Measurements from ENCODE around the gene FUT3.

The FUT3 gene

DNA sequence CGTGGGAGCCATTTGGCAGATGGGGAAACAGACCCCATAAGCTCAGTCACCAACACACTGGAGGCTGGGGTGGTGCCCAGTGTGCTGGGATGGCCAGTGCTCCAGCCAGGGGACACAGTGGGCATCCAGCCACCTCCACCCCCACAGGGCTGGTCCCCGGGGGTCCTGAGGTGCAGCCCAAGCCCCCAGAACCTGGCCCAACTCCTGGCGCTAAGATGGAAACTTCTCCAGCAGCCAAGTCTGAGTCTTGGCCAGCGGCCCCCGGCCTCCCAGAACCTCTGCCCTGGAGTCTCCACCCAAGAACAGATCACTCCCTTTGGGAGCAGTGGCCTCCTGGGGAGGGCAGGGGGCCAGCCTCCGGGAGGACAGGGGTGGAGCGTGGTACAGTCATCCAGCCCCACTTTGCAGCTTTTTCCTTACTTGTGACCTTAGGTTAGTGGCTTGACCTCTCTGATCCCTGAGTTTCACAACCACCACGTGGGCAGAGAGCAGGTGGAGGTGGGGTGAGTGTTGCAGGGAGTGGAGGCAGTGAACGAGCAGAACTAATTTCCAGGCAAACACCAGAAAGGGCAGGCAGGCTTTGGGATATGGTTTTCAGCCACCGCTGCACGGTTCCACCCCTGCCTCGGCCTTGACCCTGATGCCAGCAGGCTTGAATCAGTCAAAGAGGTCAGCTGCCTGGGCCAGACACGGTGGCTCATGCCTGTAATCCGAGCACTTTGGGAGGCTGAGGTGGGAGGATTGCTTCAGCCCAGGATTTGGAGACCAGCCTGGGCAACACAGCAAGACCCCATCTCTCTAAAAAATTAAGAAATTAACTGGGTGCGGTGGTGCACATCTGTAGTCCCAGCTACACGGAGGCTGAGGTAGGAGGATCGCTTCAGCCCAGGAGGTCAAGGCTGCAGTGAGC, 50.6 kb downstream of the FUT3 start:
- Histone ChIP-seq H3K36me3 (ENCODE audit: control insufficient read depth, insufficient read depth, low read length) (no peaks in the 10 kb centered on the region), H3K27me3 (ENCODE audit: control insufficient read depth, insufficient read depth, low read length, poor library complexity, severe bottlenecking) (peaks cover 20% of the 10 kb centered on the region), H3K27ac (ENCODE audit: insufficient read depth, low read depth, low read length, poor library complexity, severe bottlenecking) (no peak overlapping the region), H3K9me3 (ENCODE audit: control insufficient read depth, low read length) (no peaks in the 10 kb centered on the region), H3K4me3 (ENCODE audit: insufficient read depth, low read depth, low read length) (no peak overlapping the region), H3K4me1 (ENCODE audit: control insufficient read depth, insufficient read depth, low read length) (no peaks in the 10 kb centered on the region)
- WGBS, 2 experiments: 87 to 89% methylated on average over 17 of the region's 17 CpGs

DNA sequence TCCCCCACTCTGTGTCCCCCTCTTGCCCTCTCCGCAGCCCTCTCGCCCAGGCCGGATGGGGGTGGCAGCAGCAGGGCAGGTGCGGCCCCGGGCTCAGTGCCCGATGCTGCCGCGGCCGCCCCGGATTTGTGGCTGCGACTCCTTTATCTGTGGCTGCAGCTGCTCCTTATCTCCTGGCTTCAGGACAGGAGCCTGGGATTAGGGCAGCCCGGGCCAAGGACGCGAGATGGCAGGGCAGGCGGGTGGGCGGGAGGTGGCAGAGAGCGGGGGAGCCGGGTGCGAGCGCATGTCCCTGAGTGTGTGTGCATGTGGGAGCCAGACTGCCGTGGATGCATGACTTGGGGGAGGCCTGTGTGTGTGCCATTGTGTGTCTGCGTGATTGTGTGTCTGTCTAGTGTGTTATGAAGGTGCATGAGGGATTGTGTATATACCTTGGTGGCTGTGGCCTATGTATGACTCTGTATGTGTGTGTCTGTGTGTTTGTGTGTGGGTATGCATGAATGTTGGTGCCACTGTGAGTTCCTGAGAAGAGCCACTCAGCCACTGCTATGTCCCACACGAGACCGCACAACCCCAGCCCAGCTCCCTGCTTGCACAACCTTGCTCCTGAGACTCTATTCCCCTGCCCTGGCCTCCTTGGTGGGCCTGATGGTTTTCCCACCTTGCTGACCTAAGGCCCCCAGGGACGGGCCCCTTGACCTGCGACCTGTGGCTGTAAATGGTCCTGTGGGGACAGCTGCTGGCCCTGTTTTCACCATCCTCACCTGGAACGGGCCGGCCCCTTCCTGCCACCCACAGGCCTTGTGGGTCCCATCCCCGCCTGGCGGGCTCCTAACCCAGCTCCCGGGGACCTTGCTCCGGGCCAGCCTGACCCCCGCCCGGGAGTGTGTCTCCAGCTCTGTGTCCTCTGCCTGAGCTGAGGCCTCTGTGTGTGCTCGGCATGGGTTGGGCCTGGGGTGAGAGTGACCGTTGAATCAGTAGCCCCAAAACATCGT, 51.7 kb downstream of the FUT3 start:
- Histone ChIP-seq H3K4me3 (ENCODE audit: insufficient read depth, low read depth, low read length) (no peak overlapping the region), H3K9me3 (ENCODE audit: control insufficient read depth, low read length) (no peaks in the 10 kb centered on the region), H3K27me3 (ENCODE audit: control insufficient read depth, insufficient read depth, low read length, poor library complexity, severe bottlenecking) (peaks cover 14% of the 10 kb centered on the region), H3K27ac (ENCODE audit: insufficient read depth, low read depth, low read length, poor library complexity, severe bottlenecking) (no peak overlapping the region), H3K36me3 (ENCODE audit: control insufficient read depth, insufficient read depth, low read length) (no peaks in the 10 kb centered on the region), H3K4me1 (ENCODE audit: control insufficient read depth, insufficient read depth, low read length) (no peaks in the 10 kb centered on the region)
- 92 to 93% methylated on average over 37 of the region's 37 CpGs for WGBS, 2 experiments

DNA sequence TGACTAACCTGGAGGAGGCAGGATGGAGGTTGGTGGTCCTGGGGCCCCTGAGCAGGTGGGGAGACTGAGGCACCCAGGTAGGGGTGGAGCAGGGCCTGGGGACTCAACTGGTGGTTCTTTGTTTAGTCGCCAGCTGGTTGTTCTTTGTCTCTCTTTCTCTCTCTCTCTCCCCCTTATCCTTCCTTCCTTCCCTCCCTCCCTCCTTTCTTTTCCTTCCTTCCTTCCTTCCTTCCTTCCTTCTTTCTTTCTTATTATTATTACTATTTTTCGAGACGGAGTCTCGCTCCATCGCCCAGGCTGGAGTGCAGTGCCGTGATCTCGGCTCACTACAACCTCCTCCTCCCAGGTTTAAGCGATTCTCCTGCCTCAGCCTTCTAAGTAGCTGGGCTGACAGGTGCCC, 53.0 kb downstream of the FUT3 start:
- 89 to 94% methylated on average over 8 of the region's 8 CpGs for WGBS, 2 experiments
- H3K4me1 ChIP-seq (ENCODE audit: control insufficient read depth, insufficient read depth, low read length): no peaks in the 10 kb centered on the region
- H3K4me3 ChIP-seq (ENCODE audit: insufficient read depth, low read depth, low read length): no peak overlapping the region
- no peaks in the 10 kb centered on the region for H3K36me3 ChIP-seq (ENCODE audit: control insufficient read depth, insufficient read depth, low read length)
- H3K27ac ChIP-seq (ENCODE audit: insufficient read depth, low read depth, low read length, poor library complexity, severe bottlenecking): no peak overlapping the region
- H3K9me3 ChIP-seq (ENCODE audit: control insufficient read depth, low read length): no peaks in the 10 kb centered on the region
- H3K27me3 ChIP-seq (ENCODE audit: control insufficient read depth, insufficient read depth, low read length, poor library complexity, severe bottlenecking): peaks cover 5% of the 10 kb centered on the region

DNA sequence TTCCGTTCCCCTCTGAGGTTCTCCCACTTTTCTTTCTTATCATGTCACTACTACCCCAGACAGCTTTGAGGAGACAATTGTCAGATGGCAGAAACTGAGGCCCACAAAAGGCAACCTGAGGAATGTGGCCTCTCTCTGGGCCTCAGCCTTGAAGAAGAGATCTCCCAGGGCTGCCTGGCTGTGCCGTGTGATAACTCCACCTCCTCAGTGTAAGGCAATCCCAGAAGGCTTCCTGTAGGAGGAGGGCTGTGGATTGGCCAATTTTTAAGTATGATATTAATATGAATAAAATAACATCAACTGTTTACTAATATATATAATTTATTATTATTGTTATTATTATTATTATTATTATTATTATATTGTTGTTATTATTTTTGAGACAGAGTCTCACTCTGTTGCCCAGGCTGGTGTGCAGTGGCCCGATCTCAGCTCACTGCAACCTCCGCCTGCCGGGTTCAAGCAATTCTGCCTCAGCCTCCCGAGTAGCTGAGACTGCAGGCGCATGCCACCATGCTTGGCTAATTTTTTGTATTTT, 55.8 kb downstream of the FUT3 start:
- Histone ChIP-seq H3K4me1 (ENCODE audit: control insufficient read depth, insufficient read depth, low read length) (no peaks in the 10 kb centered on the region), H3K4me3 (ENCODE audit: insufficient read depth, low read depth, low read length) (no peak overlapping the region), H3K36me3 (ENCODE audit: control insufficient read depth, insufficient read depth, low read length) (no peaks in the 10 kb centered on the region), H3K9me3 (ENCODE audit: control insufficient read depth, low read length) (no peaks in the 10 kb centered on the region), H3K27me3 (ENCODE audit: control insufficient read depth, insufficient read depth, low read length, poor library complexity, severe bottlenecking) (no peaks in the 10 kb centered on the region), H3K27ac (ENCODE audit: insufficient read depth, low read depth, low read length, poor library complexity, severe bottlenecking) (no peak overlapping the region)
- WGBS, 2 experiments: 88 to 89% methylated on average over 7 of the region's 7 CpGs

DNA sequence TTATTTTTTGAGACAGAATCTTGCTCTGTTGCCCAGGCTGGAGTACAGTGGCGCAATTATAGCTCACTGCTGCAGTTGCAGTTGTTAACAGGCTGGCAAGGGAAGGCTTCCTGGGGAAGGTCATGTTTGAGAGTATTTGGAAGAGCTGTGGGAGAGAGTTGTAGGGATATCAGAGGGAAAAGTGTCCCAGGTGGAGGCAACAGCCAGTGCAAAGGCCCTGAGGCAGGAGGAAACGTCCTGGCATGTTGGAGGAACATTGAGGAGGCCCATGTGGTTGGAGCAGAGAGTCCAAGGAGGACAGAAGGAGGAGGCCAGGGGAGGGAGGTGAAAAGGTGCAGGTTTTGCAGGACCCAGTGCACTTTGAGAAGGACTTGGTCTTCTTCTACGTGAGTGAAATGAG, 58.1 kb downstream of the FUT3 start:
- no peaks in the 10 kb centered on the region for H3K4me1 ChIP-seq (ENCODE audit: control insufficient read depth, insufficient read depth, low read length)
- no peaks in the 10 kb centered on the region for H3K27me3 ChIP-seq (ENCODE audit: control insufficient read depth, insufficient read depth, low read length, poor library complexity, severe bottlenecking)
- peaks cover 13% of the 10 kb centered on the region for H3K36me3 ChIP-seq (ENCODE audit: control insufficient read depth, insufficient read depth, low read length)
- 90 to 92% methylated on average over 3 of the region's 3 CpGs for WGBS, 2 experiments
- H3K4me3 ChIP-seq (ENCODE audit: insufficient read depth, low read depth, low read length): no peak overlapping the region
- H3K9me3 ChIP-seq (ENCODE audit: control insufficient read depth, low read length): no peaks in the 10 kb centered on the region
- H3K27ac ChIP-seq (ENCODE audit: insufficient read depth, low read depth, low read length, poor library complexity, severe bottlenecking): no peak overlapping the region
